GM21423 (cell line): ENCODE results near the gene TOP2A.

Experiments
- ATAC-seq: cut with Tn5 transposase; IDR thresholded peaks from one replicate; pipeline ENCODE4 v1.9.1; 2021; ENCODE audit warnings: mild to moderate bottlenecking, moderate library complexity; ENCODE audit not compliant: unreplicated experiment

Gene TOP2A

GRCh38 chr17:40453881-40454612 is 36.4 kb upstream of the TOP2A start:
- ATAC-seq, result no peak

GRCh38 chr17:40452921-40453378 is 35.3 kb upstream of the TOP2A start:
- no peak for ATAC-seq

GRCh38 chr17:40452216-40452787 is 34.6 kb upstream of the TOP2A start:
- ATAC-seq, result no peak

- no peak for ATAC-seq
Measured at GRCh38 chr17:40451420-40451819, 33.7 kb upstream of the TOP2A start.

- ATAC-seq, result no peak
Measured at GRCh38 chr17:40450175-40450574, 32.5 kb upstream of the TOP2A start.

GRCh38 chr17:40448639-40449261 is 31.1 kb upstream of the TOP2A start:
- no peak for ATAC-seq

GRCh38 chr17:40448213-40448638 is 30.5 kb upstream of the TOP2A start:
- no peak for ATAC-seq

GRCh38 chr17:40447806-40448205 is 30.1 kb upstream of the TOP2A start:
- ATAC-seq, result no peak

- no peak for ATAC-seq
Measured at GRCh38 chr17:40447148-40447644, 29.5 kb upstream of the TOP2A start.

- ATAC-seq, result no peak
Measured at GRCh38 chr17:40445751-40446468, 28.2 kb upstream of the TOP2A start.

GRCh38 chr17:40443988-40444899 is 26.5 kb upstream of the TOP2A start:
- ATAC-seq, result no peak

- ATAC-seq, result no peak
Measured at GRCh38 chr17:40443196-40443987, 25.7 kb upstream of the TOP2A start, which contains the start of gene IGFBP4. IGFBP4 (plus strand) TSS chr17:40443450; CDS start chr17:40443736, 286 bp downstream.

GRCh38 chr17:40442392-40443195 is 24.9 kb upstream of the TOP2A start:
- no peak for ATAC-seq

GRCh38 chr17:40440166-40440565 is 22.5 kb upstream of the TOP2A start:
- ATAC-seq, result no peak

GRCh38 chr17:40437095-40437732 is 19.5 kb upstream of the TOP2A start:
- no peak for ATAC-seq

GRCh38 chr17:40436636-40437035 is 18.9 kb upstream of the TOP2A start:
- ATAC-seq, result no peak

- ATAC-seq, result no peak
Measured at GRCh38 chr17:40433551-40434415, 16.1 kb upstream of the TOP2A start.
